B cell (primary cell): ENCODE results near the gene PRPF31.

Experiments used
- EZH2 ChIP-seq: IDR thresholded peaks from 2 replicates; pipeline ENCODE4 v1.6.1; 2012; ENCODE audit warnings: borderline replicate concordance, low read depth, mild to moderate bottlenecking, moderate library complexity, low read length; ENCODE audit not compliant: insufficient read depth, poor library complexity, severe bottlenecking
- TF ChIP-seq, protein P1 (sequence below): fragments of 200-600 bp; IDR thresholded peaks from one replicate; pipeline ENCODE4 v1.8.0; 2022; ENCODE audit warnings: antibody characterized with exemption, mild to moderate bottlenecking

DNA sequence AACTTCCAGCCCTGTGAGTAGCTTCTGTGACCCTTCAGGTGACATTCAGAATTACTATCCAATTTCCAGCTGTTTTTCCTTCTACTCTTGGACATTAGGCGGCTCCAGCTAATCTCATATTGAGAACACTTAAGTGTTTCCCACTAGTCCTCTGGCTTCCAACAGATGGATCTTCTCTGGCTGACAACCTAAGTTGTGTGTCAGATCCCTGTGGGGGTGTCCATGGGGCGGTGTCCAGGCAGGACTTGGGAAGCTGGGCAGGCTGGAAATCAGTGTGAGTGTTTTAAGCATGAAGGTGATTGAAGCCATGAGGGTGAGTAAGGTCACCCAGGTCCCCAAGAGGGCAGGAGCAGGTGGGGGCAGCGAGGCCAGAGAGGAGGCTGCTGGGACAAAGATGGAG lies 32.1 kb downstream of the PRPF31 start:
- TF ChIP-seq, protein P1, sequence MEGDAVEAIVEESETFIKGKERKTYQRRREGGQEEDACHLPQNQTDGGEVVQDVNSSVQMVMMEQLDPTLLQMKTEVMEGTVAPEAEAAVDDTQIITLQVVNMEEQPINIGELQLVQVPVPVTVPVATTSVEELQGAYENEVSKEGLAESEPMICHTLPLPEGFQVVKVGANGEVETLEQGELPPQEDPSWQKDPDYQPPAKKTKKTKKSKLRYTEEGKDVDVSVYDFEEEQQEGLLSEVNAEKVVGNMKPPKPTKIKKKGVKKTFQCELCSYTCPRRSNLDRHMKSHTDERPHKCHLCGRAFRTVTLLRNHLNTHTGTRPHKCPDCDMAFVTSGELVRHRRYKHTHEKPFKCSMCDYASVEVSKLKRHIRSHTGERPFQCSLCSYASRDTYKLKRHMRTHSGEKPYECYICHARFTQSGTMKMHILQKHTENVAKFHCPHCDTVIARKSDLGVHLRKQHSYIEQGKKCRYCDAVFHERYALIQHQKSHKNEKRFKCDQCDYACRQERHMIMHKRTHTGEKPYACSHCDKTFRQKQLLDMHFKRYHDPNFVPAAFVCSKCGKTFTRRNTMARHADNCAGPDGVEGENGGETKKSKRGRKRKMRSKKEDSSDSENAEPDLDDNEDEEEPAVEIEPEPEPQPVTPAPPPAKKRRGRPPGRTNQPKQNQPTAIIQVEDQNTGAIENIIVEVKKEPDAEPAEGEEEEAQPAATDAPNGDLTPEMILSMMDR = no peak
- no peak for TF ChIP-seq EZH2
